Right renal cortex interstitium (tissue), 3 donors: Measurements from ENCODE around the gene PDCD5. TPM values are rescaled to one million over a fixed set of nuclear protein-coding genes. Genes with fewer than 3 reads are reported as not detected.
"Not testable (repeated sequence)": the region's sequence is repeated elsewhere in the genome, so short reads cannot be mapped to it uniquely, and the experiment has no call there.

ENCODE experiments used
- DNase-seq, 3 donors: peaks; one replicate each; pipeline ENCODE4 v3.0.0-alpha.2; 2013; ENCODE audit warnings: low read depth in 3 of 3, low spot score in 2 of 3
- polyA plus RNA-seq, 3 donors: library from polyadenylated mRNA; unstranded; fragments of 120-200 nt; gene quantifications; one replicate each; pipeline ENCODE4 v1.2.1, GENCODE V29; 2013; ENCODE audit not compliant: insufficient read length in 3 of 3

PDCD5 gene
- polyA plus RNA-seq, 3 donors: 106 to 128 (median 123) TPM

DNA sequence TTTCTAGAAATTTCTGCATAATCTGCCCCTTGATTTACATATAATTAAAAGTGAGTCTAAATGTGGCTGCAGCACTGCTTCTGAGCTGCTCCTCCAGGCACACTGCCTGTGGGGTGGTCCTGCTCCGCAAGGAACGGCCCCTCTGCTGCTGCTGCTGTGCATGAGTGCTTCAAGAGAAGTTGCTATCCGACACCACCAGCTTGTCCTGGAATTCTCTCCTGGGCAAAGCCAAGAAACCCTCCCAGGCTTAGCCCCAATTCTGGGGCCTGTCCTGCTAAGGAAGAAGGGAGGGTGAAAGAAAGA, 7.5 kb upstream of the PDCD5 start:
- no peak for DNase-seq

- no peak for DNase-seq
Observed at GRCh38 chr19:32576790-32577189, 4.2 kb upstream of the PDCD5 start.

GRCh38 chr19:32580353-32580900, 563 bp upstream of the PDCD5 start:
- no peak for DNase-seq

- DNase-seq: no peak
Observed at GRCh38 chr19:32581705-32582179, 752 bp downstream of the PDCD5 start.

GRCh38 chr19:32587747-32588504, 6.9 kb downstream of the PDCD5 start:
- DNase-seq: not testable (repeated sequence)

- no peak for DNase-seq
Observed at GRCh38 chr19:32594021-32594420, 13.0 kb downstream of the PDCD5 start.

DNA sequence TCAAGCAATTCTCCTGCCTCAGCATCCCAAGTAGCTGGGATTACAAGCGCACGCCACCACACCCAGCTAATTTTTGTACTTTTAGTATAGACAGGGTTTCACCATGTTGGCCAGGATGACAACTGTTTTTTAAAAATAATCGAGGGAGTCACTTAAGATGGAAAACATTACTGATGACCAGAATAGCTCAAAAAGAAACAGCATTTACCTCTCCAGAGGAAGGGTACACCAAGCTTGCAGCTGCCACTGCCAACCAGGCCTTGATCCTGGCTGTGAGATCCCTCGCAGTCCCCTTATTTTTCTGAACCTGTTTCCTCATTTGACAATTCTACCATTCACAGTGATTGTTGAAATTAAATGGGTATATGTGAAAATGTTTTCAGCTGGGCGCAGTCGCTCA, 14.5 kb downstream of the PDCD5 start:
- no peak for DNase-seq

DNA sequence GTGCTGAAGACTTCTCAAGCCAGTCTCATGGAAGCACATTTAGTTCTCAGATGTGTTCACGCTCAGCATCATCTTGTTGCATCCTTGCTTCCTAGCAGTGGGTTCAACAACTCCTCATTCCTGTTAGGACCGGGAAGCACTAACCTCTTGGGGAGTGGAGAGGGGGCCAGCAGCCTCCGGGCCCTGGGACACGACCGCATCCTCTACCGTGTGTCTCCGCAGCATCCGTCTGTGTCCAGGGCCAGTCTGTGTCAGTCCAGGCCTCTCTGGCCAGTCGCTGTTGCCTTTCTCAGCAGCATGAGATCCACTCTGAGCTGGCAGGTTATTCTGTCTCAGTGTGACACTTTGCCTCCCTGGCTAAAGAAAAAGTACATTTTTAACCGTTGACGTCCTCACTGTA, 17.0 kb downstream of the PDCD5 start:
- no peak for DNase-seq

DNA sequence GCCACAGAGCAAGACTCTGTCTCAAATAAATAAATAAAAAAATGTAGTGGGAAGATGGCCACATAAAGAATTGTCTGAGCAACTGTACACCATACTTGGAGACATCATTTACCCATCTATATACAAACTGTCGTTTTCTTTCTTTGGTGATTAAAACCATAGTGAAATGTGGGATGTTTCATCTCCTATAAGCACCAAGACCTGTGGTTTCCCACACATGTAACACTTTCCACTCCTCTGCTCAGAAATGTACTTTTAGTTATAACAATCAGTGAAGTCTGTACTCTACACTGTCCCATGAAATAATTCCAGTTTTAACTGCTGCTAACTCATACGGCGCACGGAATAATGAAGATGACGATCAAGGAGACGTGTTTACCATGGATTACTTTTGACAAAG, 18.3 kb downstream of the PDCD5 start:
- DNase-seq: no peak

GRCh38 chr19:32599736-32600157, 18.8 kb downstream of the PDCD5 start:
- peak in 1 of 3 donors; percentile 25 for DNase-seq

- no peak for DNase-seq
Observed at GRCh38 chr19:32603961-32604360, 23.0 kb downstream of the PDCD5 start.

- DNase-seq: no peak
Observed at GRCh38 chr19:32605544-32605943, 24.6 kb downstream of the PDCD5 start.

DNA sequence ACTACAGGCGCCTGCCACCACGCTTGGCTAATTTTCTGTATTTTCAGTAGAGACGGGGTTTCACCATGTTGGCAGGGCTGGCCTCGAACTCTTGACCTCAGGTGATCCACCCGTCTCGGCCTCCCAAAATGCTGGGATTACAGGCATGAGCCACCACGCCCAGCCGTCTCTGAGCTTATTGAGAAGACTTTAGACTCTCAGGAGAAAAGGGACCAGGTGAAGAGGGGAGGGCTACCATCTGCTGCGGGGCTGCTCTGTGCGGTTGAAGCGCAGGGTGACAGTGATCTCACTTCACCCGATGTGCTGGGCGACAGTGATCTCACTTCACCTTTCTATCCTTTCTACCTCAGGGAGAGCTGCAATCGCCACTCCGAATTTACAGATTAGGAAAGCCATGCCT, 25.3 kb downstream of the PDCD5 start:
- DNase-seq: no peak

GRCh38 chr19:32607479-32607878, 26.5 kb downstream of the PDCD5 start:
- DNase-seq: no peak

DNA sequence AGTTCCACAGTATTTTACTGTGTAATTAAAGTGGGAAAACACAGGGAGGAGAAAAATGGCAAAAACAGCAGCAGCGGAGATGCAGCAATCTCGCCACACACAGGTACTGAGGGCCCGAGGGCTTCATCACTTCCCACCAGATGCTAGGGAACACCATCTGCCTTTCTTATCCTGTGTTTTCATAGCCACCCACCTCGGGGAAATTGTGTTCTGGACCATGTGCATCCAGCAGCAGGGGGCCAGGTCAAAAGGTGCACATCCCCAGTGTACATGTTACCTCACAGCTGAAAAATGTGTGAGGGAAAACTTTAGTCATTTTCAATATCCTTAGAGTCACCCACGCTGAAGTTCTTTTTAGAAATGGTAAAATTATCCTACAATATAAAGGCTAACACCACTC, 30.2 kb downstream of the PDCD5 start:
- DNase-seq: no peak

DNA sequence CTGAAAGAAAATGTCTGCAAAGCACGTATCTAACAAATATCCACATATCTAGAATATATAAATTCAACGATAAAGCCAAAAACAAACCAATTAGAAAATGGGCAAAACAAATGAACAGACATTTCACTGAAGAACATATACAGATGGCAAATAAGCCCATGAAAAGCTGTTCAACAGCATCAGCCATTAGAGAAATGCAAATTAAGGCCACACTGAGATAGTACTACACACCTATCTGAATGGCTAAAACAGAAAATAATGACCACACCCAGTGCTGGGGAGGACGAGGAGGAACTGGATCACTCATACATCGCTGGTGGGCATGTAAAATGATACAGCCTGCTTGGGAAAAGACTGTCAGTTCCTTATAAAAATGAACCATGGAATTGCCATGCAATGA, 32.0 kb downstream of the PDCD5 start:
- DNase-seq: no peak

DNA sequence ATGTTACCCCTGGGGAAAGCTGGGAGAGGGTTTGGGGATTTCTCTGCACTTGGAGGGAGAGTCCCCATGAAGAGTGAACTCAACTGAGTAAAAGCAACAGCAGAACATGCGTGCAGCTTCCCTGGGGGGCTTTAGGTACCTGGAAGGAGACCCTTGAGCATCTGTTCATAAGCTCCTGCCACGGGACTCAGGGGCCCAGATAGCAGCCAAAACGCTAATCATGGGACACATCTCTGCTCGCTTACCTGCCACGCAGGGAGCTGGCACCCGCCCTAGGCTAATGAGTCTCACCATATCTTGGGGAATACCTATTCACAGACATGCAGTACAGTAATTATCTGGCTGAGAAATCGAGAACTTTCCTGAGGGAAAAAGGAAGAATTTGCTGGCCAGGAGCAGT, 33.9 kb downstream of the PDCD5 start:
- no peak for DNase-seq

GRCh38 chr19:32615569-32615968, 34.6 kb downstream of the PDCD5 start:
- DNase-seq: no peak

GRCh38 chr19:32619051-32619685, 38.2 kb downstream of the PDCD5 start:
- no peak for DNase-seq

DNA sequence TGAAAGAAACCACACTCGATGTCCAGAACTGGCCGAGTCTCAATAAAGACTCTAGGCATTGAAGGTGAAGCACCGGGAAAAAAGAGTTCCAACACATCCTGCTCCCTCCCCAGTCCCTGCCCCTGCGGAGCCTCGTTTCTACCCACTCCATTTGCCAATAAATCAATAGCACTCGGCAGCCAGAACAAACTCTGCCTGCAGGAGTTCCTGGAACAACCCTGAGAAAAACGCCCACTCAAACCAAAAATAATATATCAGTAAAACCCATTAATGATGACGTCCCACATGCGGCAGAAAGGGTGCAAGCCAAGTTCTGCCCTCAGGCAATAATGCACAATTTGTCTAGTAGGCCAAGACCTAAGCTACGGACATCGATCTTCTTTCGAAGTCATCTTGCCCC, 41.0 kb downstream of the PDCD5 start:
- DNase-seq: no peak

DNA sequence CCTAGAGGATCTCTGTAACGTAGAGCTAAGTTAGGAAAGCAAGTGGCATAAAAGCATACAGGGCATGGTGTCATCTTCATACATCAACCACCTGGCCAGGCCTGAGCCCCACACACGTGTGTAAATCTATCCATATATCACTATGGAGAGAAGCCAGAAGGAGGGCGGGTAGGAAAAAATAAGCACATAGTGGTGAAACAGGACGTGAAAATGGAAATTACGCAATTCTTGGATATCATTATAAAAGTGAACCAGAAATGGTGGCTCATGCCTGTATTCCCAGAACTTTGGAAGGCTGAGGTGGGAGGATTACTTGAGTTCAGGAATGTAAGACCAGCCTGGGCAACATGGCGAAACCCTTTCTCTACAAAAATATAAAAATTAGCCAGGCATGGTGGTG, 43.4 kb downstream of the PDCD5 start:
- no peak for DNase-seq

GRCh38 chr19:32626969-32627368, 46.0 kb downstream of the PDCD5 start:
- DNase-seq: no peak
